ENCODE results near the gene PNN.
A peak's percentile ranks its signal among the peaks of the same experiment; 100 is the strongest.
"Not testable (repeated sequence)": the region's sequence is repeated elsewhere in the genome, so short reads cannot be mapped to it uniquely, and the experiment has no call there.

PNN gene

GRCh38 chr14:39181693-39182047, 6.6 kb downstream of the PNN start:
- no peak overlapping the region for H3K9ac ChIP-seq (ENCODE audit: low read length)
- H3K4me3 ChIP-seq (ENCODE audit: low read depth, low read length), result no peak overlapping the region
- no peaks in the 10 kb centered on the region for H3K9me3 ChIP-seq (ENCODE audit: control insufficient read depth, insufficient read depth, low read depth, low read length)
- H3K27ac ChIP-seq (ENCODE audit: low read depth, low read length), result no peak overlapping the region
- H3K4me1 ChIP-seq (ENCODE audit: control insufficient read depth, insufficient read depth, low read length), result no peaks in the 10 kb centered on the region; the same call in 1 of the 2 replicates
- H3K36me3 ChIP-seq (ENCODE audit: control insufficient read depth, insufficient read depth, low read length), result peaks cover 85% of the 10 kb centered on the region
- no peaks in the 10 kb centered on the region for H3K27me3 ChIP-seq (ENCODE audit: control insufficient read depth, insufficient read depth, low read length)

- H3K4me3 ChIP-seq (ENCODE audit: low read depth, low read length), result no peak overlapping the region
- peaks cover 71% of the 10 kb centered on the region for H3K36me3 ChIP-seq (ENCODE audit: control insufficient read depth, insufficient read depth, low read length)
- no peaks in the 10 kb centered on the region for H3K27me3 ChIP-seq (ENCODE audit: control insufficient read depth, insufficient read depth, low read length)
- no peaks in the 10 kb centered on the region for H3K9me3 ChIP-seq (ENCODE audit: control insufficient read depth, insufficient read depth, low read depth, low read length)
- peaks cover 5% of the 10 kb centered on the region for H3K4me1 ChIP-seq (ENCODE audit: control insufficient read depth, insufficient read depth, low read length)
- H3K9ac ChIP-seq (ENCODE audit: low read length), result no peak overlapping the region
- H3K27ac ChIP-seq (ENCODE audit: low read depth, low read length), result no peak overlapping the region
Observed at GRCh38 chr14:39182770-39183684, 8.0 kb downstream of the PNN start.

GRCh38 chr14:39183685-39184003, 8.6 kb downstream of the PNN start:
- peaks cover 65% of the 10 kb centered on the region for H3K36me3 ChIP-seq (ENCODE audit: control insufficient read depth, insufficient read depth, low read length)
- H3K4me1 ChIP-seq (ENCODE audit: control insufficient read depth, insufficient read depth, low read length), result peaks cover 10% of the 10 kb centered on the region
- not testable (repeated sequence) for H3K9ac ChIP-seq (ENCODE audit: low read length); H3K27ac ChIP-seq (ENCODE audit: low read depth, low read length); H3K4me3 ChIP-seq (ENCODE audit: low read depth, low read length); H3K9me3 ChIP-seq (ENCODE audit: control insufficient read depth, insufficient read depth, low read depth, low read length); H3K27me3 ChIP-seq (ENCODE audit: control insufficient read depth, insufficient read depth, low read length)

GRCh38 chr14:39184628-39185255, 9.7 kb downstream of the PNN start:
- peaks cover 54% of the 10 kb centered on the region for H3K36me3 ChIP-seq (ENCODE audit: control insufficient read depth, insufficient read depth, low read length)
- no peaks in the 10 kb centered on the region for H3K27me3 ChIP-seq (ENCODE audit: control insufficient read depth, insufficient read depth, low read length)
- H3K9ac ChIP-seq (ENCODE audit: low read length), result no peak overlapping the region
- H3K4me3 ChIP-seq (ENCODE audit: low read depth, low read length), result no peak overlapping the region
- H3K4me1 ChIP-seq (ENCODE audit: control insufficient read depth, insufficient read depth, low read length), result peaks cover 10% of the 10 kb centered on the region
- no peak overlapping the region for H3K27ac ChIP-seq (ENCODE audit: low read depth, low read length)
- H3K9me3 ChIP-seq (ENCODE audit: control insufficient read depth, insufficient read depth, low read depth, low read length), result no peaks in the 10 kb centered on the region

- Histone ChIP-seq H3K9ac (ENCODE audit: low read length) (no peak overlapping the region), H3K36me3 (ENCODE audit: control insufficient read depth, insufficient read depth, low read length) (peaks cover 47% of the 10 kb centered on the region), H3K27me3 (ENCODE audit: control insufficient read depth, insufficient read depth, low read length) (no peaks in the 10 kb centered on the region), H3K27ac (ENCODE audit: low read depth, low read length) (no peak overlapping the region), H3K9me3 (ENCODE audit: control insufficient read depth, insufficient read depth, low read depth, low read length) (no peaks in the 10 kb centered on the region), H3K4me3 (ENCODE audit: low read depth, low read length) (no peak overlapping the region), H3K4me1 (ENCODE audit: control insufficient read depth, insufficient read depth, low read length) (peaks cover 10% of the 10 kb centered on the region)
Observed at GRCh38 chr14:39185256-39186049, 10.4 kb downstream of the PNN start.

DNA sequence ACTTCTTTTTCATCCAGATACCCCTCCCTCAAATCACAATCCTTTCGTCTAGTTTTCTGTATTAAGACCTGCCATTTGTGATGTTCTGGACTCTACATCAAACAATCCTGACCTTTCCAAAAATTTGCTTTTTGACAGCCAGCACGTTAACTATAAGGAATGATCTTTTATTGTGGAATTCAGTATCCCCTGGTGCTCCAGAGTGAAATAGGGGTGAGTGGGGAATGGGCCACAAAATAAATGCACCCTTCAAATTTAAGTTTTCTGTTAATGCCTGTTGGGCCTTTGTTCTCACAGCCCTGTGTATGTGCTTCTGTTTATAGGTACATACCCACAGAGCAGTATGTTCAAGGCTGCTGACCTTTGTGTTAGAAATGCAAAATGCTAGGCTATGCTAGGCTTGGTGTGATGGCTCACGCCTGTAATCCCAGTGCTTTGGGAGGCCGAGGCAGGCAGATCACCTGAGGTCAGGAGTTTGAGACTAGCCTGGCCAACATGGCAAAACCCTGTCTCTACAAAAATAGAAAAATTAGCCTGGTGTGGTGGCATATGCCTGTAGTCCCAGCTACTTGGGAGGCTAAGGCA, 12.0 kb downstream of the PNN start:
- Histone ChIP-seq H3K36me3 (ENCODE audit: control insufficient read depth, insufficient read depth, low read length) (peaks cover 31% of the 10 kb centered on the region), H3K4me3 (ENCODE audit: low read depth, low read length) (no peak overlapping the region), H3K27me3 (ENCODE audit: control insufficient read depth, insufficient read depth, low read length) (no peaks in the 10 kb centered on the region), H3K4me1 (ENCODE audit: control insufficient read depth, insufficient read depth, low read length) (peaks cover 10% of the 10 kb centered on the region), H3K9ac (ENCODE audit: low read length) (no peak overlapping the region), H3K27ac (ENCODE audit: low read depth, low read length) (no peak overlapping the region), H3K9me3 (ENCODE audit: control insufficient read depth, insufficient read depth, low read depth, low read length) (no peaks in the 10 kb centered on the region)

DNA sequence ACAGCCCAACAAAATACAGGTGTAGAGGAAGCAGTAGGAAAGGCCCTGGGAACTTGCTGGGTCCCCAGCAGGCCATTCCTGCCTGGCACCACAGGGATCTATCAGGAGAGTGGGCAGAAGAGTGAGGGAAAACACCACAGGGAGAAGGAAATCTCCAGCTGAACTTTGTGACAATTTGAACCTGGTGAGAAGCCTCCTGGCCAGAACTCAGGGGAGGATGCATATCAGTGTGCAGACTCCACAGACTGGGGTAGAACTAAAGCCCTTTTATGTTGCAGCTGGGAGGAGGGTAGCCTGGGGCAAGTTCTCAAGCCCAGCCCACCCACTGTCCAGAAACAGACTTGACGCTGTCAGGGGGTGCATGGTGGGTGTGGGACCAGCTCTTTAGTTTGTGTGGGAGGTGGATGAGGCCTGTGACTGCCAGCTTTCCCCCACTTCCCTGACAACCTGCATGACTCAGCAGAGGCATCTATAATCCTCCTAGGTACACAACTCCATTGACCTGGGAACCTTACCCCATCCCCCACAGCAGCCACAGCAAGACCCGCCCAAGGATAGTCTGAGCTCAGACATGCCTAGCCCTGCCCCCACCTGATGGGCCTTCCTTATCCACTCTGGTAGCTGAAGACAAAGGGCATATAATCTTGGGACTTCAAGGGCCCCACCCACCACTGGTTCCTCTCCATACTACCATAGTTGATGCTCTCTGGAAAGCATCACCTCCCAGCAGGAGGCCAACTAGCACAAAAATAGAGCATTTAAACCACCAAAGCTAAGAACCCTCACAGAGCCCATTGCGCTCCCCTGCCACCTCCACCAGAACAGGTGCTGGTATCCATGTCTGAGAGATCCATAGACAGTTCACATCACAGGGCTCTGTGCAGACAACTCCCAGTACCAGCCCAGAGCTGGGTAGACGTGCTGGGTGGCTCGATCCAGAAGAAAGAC, 28.9 kb downstream of the PNN start:
- Histone ChIP-seq H3K9me3 (ENCODE audit: control insufficient read depth, insufficient read depth, low read depth, low read length) (no peaks in the 10 kb centered on the region), H3K36me3 (ENCODE audit: control insufficient read depth, insufficient read depth, low read length) (no peaks in the 10 kb centered on the region), H3K27me3 (ENCODE audit: control insufficient read depth, insufficient read depth, low read length) (no peaks in the 10 kb centered on the region), H3K4me1 (ENCODE audit: control insufficient read depth, insufficient read depth, low read length) (peaks cover 17% of the 10 kb centered on the region), H3K4me3 (ENCODE audit: low read depth, low read length) (no peak overlapping the region), H3K9ac (ENCODE audit: low read length) (peak overlapping the region; percentile 70), H3K27ac (ENCODE audit: low read depth, low read length) (peak overlapping the region; percentile 83; the same call in 1 of the 2 replicates)

- not testable (repeated sequence) for H3K4me3 ChIP-seq (ENCODE audit: low read depth, low read length); H3K36me3 ChIP-seq (ENCODE audit: control insufficient read depth, insufficient read depth, low read length); H3K27me3 ChIP-seq (ENCODE audit: control insufficient read depth, insufficient read depth, low read length); H3K9me3 ChIP-seq (ENCODE audit: control insufficient read depth, insufficient read depth, low read depth, low read length); H3K9ac ChIP-seq (ENCODE audit: low read length); H3K27ac ChIP-seq (ENCODE audit: low read depth, low read length)
- H3K4me1 ChIP-seq (ENCODE audit: control insufficient read depth, insufficient read depth, low read length), result peaks cover 17% of the 10 kb centered on the region
Observed at GRCh38 chr14:39207430-39207829, 32.4 kb downstream of the PNN start.

- Histone ChIP-seq H3K4me1 (ENCODE audit: control insufficient read depth, insufficient read depth, low read length) (no peaks in the 10 kb centered on the region), H3K4me3 (ENCODE audit: low read depth, low read length) (no peak overlapping the region), H3K9ac (ENCODE audit: low read length) (no peak overlapping the region), H3K27ac (ENCODE audit: low read depth, low read length) (no peak overlapping the region), H3K36me3 (ENCODE audit: control insufficient read depth, insufficient read depth, low read length) (no peaks in the 10 kb centered on the region), H3K9me3 (ENCODE audit: control insufficient read depth, insufficient read depth, low read depth, low read length) (no peaks in the 10 kb centered on the region), H3K27me3 (ENCODE audit: control insufficient read depth, insufficient read depth, low read length) (no peaks in the 10 kb centered on the region)
Observed at GRCh38 chr14:39211109-39211741, 36.2 kb downstream of the PNN start.

DNA sequence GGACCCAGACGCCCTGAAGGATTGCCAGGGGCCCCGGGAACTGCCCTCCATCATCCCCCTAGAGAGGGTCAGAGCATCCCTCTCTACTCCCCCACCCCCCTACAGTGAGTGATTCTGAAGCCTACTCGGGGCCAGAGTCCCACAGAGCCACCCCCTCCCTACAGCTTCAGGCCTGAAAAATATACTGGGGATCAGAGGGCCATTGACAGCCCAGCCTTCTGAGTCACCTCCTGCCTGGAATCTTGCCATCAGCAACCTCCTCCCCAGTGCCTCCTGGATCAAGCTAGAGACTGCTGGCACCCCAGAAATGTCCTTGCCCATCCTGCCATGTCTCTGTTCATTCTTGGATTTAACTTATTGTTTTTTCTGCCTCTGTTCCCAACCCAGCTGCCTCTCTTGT, 37.0 kb downstream of the PNN start:
- Histone ChIP-seq H3K27me3 (ENCODE audit: control insufficient read depth, insufficient read depth, low read length) (no peaks in the 10 kb centered on the region), H3K36me3 (ENCODE audit: control insufficient read depth, insufficient read depth, low read length) (no peaks in the 10 kb centered on the region), H3K4me1 (ENCODE audit: control insufficient read depth, insufficient read depth, low read length) (no peaks in the 10 kb centered on the region), H3K9me3 (ENCODE audit: control insufficient read depth, insufficient read depth, low read depth, low read length) (no peaks in the 10 kb centered on the region), H3K9ac (ENCODE audit: low read length) (no peak overlapping the region), H3K4me3 (ENCODE audit: low read depth, low read length) (no peak overlapping the region), H3K27ac (ENCODE audit: low read depth, low read length) (no peak overlapping the region)

All from HUES6 (cell line).